ENCODE results near the gene SLC25A22. TPM values are rescaled to one million over a fixed set of nuclear protein-coding genes. Genes with fewer than 3 reads are reported as not detected.

The SLC25A22 gene
- polyA plus RNA-seq, 1 of the 3 experiments (the other 2 are of a cell fraction): 50.9 TPM

- no peak overlapping the region for H3K4me2 ChIP-seq
- ChIA-PET POLR2A (interaction anchor here (2.0 kb wide), 1 partner anchor 19 kb away, joined by 7 read pairs; the partner anchor contains the start of gene PNPLA2), CTCF (interaction anchor here (0.6 to 3.8 kb wide), 4 partner anchors 9 to 213 kb away, joined by 3 to 21 read pairs (median 4); no protein-coding TSS in a partner anchor)
- DNase-seq: no peak
- no peaks in the 10 kb centered on the region for H3K9me3 ChIP-seq
- H3K27me3 ChIP-seq (ENCODE audit: insufficient read depth): no peaks in the 10 kb centered on the region
- no peaks in the 10 kb centered on the region for H3K9me2 ChIP-seq
- H3K79me2 ChIP-seq (ENCODE audit: insufficient read depth): peaks cover 84% of the 10 kb centered on the region
- peaks cover 69% of the 10 kb centered on the region for H4K20me1 ChIP-seq (ENCODE audit: insufficient read depth)
- H2AFZ ChIP-seq (ENCODE audit: low read depth): no peak overlapping the region
- peaks cover 51% of the 10 kb centered on the region for H3F3A ChIP-seq (replicated peaks; ENCODE audit: insufficient read depth)
- no peak overlapping the region for H3K9ac ChIP-seq
- no peak overlapping the region for H3K4me3 ChIP-seq (ENCODE audit: low read depth in 2 of 2, low read length in 1 of 2)
- peaks cover 24 to 45% of the 10 kb centered on the region in 2 experiments for H3K36me3 ChIP-seq (replicated peaks in 1 of 2; ENCODE audit: control insufficient read depth in 1 of 2, insufficient read depth in 2 of 2, low read length in 1 of 2)
- peak; percentile 38 for TF ChIP-seq CTCF (IDR thresholded peaks at IDR 0.05)
- no peak for TF ChIP-seq MXI1 (IDR thresholded peaks at IDR 0.05; ENCODE audit: low read depth, low read length)
- TF ChIP-seq PBX3 (IDR thresholded peaks at IDR 0.05): 0 out of 2 replicates have a peak, but pooled peaks have one; percentile 6
- TF ChIP-seq POLR2AphosphoS5 (IDR thresholded peaks at IDR 0.05; ENCODE audit: low read depth, low read length): peak; percentile 72
- WGBS (ENCODE audit: low lambda C conversion rate): 68% methylated on average over 14 of the region's 17 CpGs
- peaks cover 3 to 32% of the 10 kb centered on the region in 2 experiments; a peak in 2 of 4 replicates for H3K4me1 ChIP-seq (ENCODE audit: control insufficient read depth in 1 of 2, insufficient read depth in 2 of 2, low read depth in 1 of 2, low read length in 1 of 2)
- H3K27ac ChIP-seq (ENCODE audit: low read depth in 2 of 2, low read length in 1 of 2): peak overlapping the region; percentile 6 to 8; a peak in 1 of 4 replicates
Observed at GRCh38 chr11:838441-839279, 40.6 kb upstream of the SLC25A22 start.

- Histone ChIP-seq H2AFZ (ENCODE audit: low read depth) (no peak overlapping the region), H3K79me2 (ENCODE audit: insufficient read depth) (peaks cover 86% of the 10 kb centered on the region), H4K20me1 (ENCODE audit: insufficient read depth) (peaks cover 69% of the 10 kb centered on the region), H3K36me3 (replicated peaks in 1 of 2; ENCODE audit: control insufficient read depth in 1 of 2, insufficient read depth in 2 of 2, low read length in 1 of 2) (peaks cover 24 to 45% of the 10 kb centered on the region in 2 experiments), H3K27ac (ENCODE audit: low read depth in 2 of 2, low read length in 1 of 2) (no peak overlapping the region), H3K4me2 (no peak overlapping the region), H3K9me3 (no peaks in the 10 kb centered on the region), H3K9me2 (no peaks in the 10 kb centered on the region), H3K4me1 (ENCODE audit: control insufficient read depth in 1 of 2, insufficient read depth in 2 of 2, low read depth in 1 of 2, low read length in 1 of 2) (peaks cover 3 to 28% of the 10 kb centered on the region in 2 experiments; a peak in 2 of 4 replicates), H3K4me3 (ENCODE audit: low read depth in 2 of 2, low read length in 1 of 2) (no peak overlapping the region), H3F3A (replicated peaks; ENCODE audit: insufficient read depth) (peaks cover 50% of the 10 kb centered on the region), H3K27me3 (ENCODE audit: insufficient read depth) (no peaks in the 10 kb centered on the region), H3K9ac (no peak overlapping the region)
- POLR2A ChIA-PET: interaction anchor here (0.9 kb wide), 1 partner anchor 19 kb away, joined by 3 read pairs; the partner anchor contains the start of gene PNPLA2
- TF ChIP-seq EZH2phosphoT487 (IDR thresholded peaks at IDR 0.05; ENCODE audit: borderline replicate concordance, low read depth): no peak
- 0 out of 2 replicates have a peak, but pooled peaks have one; percentile 32 for TF ChIP-seq SIN3A (IDR thresholded peaks at IDR 0.05; ENCODE audit: borderline replicate concordance, low read depth, low read length)
- no peak for TF ChIP-seq PBX3 (IDR thresholded peaks at IDR 0.05)
- no peak for TF ChIP-seq GATA2 (CRISPR knock-in tag; IDR thresholded peaks at IDR 0.05)
- 0 out of 2 replicates have a peak, but pooled peaks have one; percentile 6 for TF ChIP-seq JUND (IDR thresholded peaks at IDR 0.05)
- TF ChIP-seq USF2 (IDR thresholded peaks at IDR 0.05; ENCODE audit: borderline replicate concordance, low read depth, low read length): no peak
- TF ChIP-seq YY1 (IDR thresholded peaks at IDR 0.05; ENCODE audit: low read depth): no peak
- TF ChIP-seq NFIC (IDR thresholded peaks at IDR 0.05; ENCODE audit: borderline replicate concordance): no peak
- TF ChIP-seq TAF1 (IDR thresholded peaks at IDR 0.05; ENCODE audit: borderline replicate concordance, low read depth, low read length): no peak
- TF ChIP-seq FOXJ3 (CRISPR knock-in tag; IDR thresholded peaks at IDR 0.05): no peak
- no peak for TF ChIP-seq RCOR1 (IDR thresholded peaks at IDR 0.05; ENCODE audit: low read length)
- no peak for TF ChIP-seq RAD21 (IDR thresholded peaks at IDR 0.05; ENCODE audit: low read length)
- no peak for TF ChIP-seq RFX5 (IDR thresholded peaks at IDR 0.05; ENCODE audit: low read length)
- TF ChIP-seq ELF1 (IDR thresholded peaks at IDR 0.05): no peak
- no peak for TF ChIP-seq MEF2A (IDR thresholded peaks at IDR 0.05; ENCODE audit: borderline replicate concordance, low read depth)
- TF ChIP-seq CTCF (IDR thresholded peaks at IDR 0.05): no peak
- WGBS (ENCODE audit: low lambda C conversion rate): no CpG with 5 or more reads among the region's 8 CpGs
- no peak for DNase-seq
- CTCF ChIA-PET: interaction anchor here (1.0 to 3.8 kb wide), 2 partner anchors 10 to 18 kb away, joined by 3 to 21 read pairs; no protein-coding TSS in a partner anchor
Observed at GRCh38 chr11:837990-838307, 39.9 kb upstream of the SLC25A22 start.
